GM13976 (cell line): ENCODE measurements around the gene PRRC2C.

Experiments used
- DNase-seq: peaks from one replicate; pipeline ENCODE4 v3.0.0; 2012; ENCODE audit warnings: low spot score
- CTCF ChIP-seq: IDR thresholded peaks from 2 replicates; pipeline ENCODE4 v1.5.1; 2012; ENCODE audit warnings: borderline replicate concordance, mild to moderate bottlenecking; ENCODE audit not compliant: insufficient read depth; ENCODE audit errors: extremely low read depth, missing control alignments, control extremely low read depth
- in situ Hi-C: fragments of 300-500 bp; cut with MboI; formaldehyde crosslinking; loops from one replicate; pipeline ENCODE4 v1.12.0; 2022; ENCODE audit warnings: low sequenced_read_pairs, mixed read lengths, inconsistent platforms; ENCODE audit not compliant: unreplicated experiment

Gene PRRC2C

DNA sequence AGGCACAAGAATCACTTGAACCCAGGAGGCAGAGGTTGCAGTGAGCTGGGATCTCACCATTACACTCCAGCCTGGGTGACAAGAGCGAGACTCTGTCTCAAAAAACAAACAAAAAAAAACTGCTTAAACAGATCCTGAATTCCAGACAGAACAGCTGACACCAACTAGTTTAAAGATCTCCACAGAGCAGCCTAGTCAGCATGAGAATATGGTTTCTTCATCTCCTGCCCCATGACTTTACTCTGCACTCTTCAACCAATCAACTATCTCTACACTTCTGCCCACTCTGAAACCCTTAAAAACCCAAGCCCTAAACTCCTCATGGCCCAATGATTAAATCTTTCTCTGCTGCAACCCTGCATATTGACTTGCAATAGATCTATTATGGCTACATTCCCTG is 7.5 kb upstream of the PRRC2C start:
- no peak for TF ChIP-seq CTCF
- in situ Hi-C loops: no loop called here
- no peak for DNase-seq

DNA sequence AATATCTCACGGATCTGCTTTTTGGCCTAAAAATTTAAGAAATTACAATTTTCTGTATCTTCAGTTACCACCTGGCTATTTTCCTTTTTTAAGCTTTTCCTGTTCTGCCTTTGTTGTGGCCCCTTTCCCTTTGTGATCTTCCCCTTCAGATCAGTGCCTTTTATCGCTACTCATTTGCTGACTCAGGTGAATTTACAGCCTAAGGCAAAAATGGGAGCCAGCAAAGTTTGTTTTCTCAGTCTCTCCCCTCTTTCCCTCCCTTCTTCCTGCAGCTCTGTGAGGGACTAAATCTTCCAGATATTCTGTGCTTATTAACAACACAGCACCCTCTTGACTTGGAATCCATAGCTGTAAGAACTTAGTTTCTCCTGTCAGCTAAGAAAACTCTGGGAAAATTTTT is 5.3 kb upstream of the PRRC2C start:
- in situ Hi-C loops: no loop called here
- DNase-seq: no peak
- TF ChIP-seq CTCF: no peak

GRCh38 chr1:171484760-171485374 is 463 bp upstream of the PRRC2C start:
- TF ChIP-seq CTCF: no peak
- DNase-seq: peak; percentile 58
- in situ Hi-C loops: no loop called here

DNA sequence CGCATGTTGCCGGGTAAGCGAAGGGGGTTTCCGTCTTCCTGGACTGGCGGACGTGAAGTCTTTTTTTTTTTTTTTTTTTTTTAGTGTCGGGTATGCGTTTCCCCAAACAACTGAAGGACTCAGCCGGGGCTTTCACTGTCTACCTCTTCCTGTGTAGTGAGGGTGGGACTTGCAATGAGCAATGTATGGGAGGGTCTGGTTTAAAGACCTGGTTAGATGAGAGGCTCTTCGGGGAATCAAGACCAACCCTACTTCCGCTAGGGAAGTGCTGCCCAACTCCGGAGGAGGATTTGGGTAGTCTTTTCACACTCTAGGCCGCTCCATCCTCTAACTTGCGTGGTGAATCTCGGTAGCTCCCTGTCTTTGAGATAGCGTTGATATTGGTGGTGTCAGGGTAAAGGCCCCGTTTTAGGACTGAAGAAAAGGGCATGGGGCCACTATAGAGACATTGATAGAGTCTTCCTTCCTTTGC is 754 bp downstream of the PRRC2C start:
- in situ Hi-C loops: no loop called here
- DNase-seq: peak; percentile 36
- no peak for TF ChIP-seq CTCF

DNA sequence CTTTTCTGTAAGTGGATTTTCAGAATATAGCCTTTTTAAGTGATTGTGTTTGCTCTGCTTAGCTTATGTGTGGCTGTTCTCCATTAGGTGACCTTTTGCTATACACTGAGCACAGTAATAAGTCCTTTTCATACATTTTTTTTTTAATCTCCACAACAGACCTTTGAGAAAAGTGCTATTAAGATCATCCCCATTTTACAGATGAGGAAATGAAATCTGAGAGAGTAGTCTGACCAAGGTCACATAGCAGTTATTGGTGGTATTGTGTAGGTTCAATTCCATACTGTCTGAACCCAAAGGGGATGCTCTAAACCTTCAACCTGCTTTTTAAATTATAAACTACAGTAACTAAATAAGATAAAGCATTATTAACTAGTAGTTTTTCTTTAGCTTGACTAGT is 1.7 kb downstream of the PRRC2C start:
- in situ Hi-C loops: no loop called here
- TF ChIP-seq CTCF: no peak
- no peak for DNase-seq

DNA sequence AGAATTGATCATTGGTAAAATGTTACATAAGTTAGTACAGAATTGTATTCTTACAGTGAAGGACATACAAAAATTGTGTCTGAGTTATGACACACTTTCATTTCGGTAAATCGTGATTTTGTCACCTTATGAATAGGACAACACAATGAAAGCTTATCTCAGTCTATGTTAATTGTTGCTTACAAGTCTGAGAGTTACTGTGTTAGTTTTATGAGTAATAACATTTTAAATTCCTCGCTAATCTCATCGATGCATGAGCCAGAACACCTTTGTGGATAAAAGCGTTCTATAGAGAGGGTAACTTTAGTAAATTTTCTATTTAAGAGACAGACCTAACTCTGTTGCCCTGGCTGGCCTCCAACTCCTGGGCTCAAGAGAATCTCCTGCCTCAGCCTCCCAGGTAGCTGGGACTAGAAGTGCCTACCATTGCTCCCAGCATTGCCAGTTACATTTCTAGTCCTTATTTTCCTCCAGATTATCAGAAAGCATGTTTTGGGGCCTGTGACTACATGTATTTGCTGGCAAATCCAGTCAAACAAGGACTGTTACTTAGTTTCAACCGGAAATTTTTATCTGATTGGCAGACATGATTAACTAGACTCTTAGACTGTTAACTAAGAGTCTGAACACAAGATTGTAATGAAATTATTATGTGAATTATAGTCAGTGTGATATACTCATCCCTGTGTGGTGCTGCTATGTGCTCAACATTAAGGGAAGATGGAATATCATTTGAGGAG is 3.0 kb downstream of the PRRC2C start:
- in situ Hi-C loops: no loop called here
- no peak for DNase-seq
- no peak for TF ChIP-seq CTCF
